Measurements from ENCODE around the gene GRK1.

GRK1 gene

DNA sequence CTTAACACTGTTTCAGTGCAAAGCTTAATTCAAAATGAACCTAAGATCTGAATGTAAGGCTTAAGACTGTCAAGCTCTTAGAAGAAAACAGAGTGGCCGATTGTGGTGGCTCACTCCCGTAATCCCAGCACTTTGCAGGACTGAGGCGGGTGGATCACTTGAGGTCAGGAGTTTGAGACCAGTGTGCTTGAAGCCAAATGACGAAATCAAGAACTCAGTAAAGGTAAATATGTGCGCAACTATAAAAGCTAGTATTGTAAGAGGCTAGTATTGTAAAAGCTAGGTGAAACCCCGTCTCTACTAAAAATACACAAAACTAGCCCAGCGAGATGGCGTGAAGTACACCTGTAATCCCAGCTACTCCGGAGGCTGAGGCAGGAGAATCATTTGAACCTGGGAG, 21.7 kb upstream of the GRK1 start:
- Mint-ChIP-seq H3K9me3 (peaks cover 57% of the 10 kb centered on the region), H3K4me1 (peaks cover 4% of the 10 kb centered on the region), H3K27ac (peak overlapping the region; percentile 51), H3K27me3 (ENCODE audit: low read depth, poor library complexity) (peaks cover 10% of the 10 kb centered on the region), H3K36me3 (ENCODE audit: low read depth) (peaks cover 85% of the 10 kb centered on the region), H3K4me3 (no peak overlapping the region)
- no peak for DNase-seq
- TF ChIP-seq, protein P1, sequence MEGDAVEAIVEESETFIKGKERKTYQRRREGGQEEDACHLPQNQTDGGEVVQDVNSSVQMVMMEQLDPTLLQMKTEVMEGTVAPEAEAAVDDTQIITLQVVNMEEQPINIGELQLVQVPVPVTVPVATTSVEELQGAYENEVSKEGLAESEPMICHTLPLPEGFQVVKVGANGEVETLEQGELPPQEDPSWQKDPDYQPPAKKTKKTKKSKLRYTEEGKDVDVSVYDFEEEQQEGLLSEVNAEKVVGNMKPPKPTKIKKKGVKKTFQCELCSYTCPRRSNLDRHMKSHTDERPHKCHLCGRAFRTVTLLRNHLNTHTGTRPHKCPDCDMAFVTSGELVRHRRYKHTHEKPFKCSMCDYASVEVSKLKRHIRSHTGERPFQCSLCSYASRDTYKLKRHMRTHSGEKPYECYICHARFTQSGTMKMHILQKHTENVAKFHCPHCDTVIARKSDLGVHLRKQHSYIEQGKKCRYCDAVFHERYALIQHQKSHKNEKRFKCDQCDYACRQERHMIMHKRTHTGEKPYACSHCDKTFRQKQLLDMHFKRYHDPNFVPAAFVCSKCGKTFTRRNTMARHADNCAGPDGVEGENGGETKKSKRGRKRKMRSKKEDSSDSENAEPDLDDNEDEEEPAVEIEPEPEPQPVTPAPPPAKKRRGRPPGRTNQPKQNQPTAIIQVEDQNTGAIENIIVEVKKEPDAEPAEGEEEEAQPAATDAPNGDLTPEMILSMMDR (IDR thresholded peaks at IDR 0.05), result no peak

DNA sequence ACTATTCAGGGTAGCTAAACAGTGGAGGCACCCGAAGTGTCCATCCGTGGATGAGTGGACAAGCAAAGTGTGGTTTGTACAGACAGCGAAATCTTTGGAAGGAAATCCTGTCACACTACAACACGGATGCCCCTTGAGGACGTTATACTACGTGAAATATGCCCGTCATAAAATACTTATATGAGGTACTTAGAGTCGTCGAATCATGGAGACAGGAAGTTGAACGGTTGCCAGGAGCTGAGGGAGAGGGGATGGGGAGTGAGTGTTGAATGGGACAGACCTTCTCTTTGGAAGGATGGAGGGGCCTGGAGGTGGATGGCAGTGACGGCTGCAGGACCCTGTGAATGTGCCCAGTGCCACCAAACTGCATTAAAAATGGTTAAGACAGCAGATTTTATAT, 20.6 kb upstream of the GRK1 start:
- Mint-ChIP-seq H3K4me1 (peaks cover 4% of the 10 kb centered on the region), H3K36me3 (ENCODE audit: low read depth) (peaks cover 75% of the 10 kb centered on the region), H3K4me3 (no peak overlapping the region), H3K27ac (no peak overlapping the region), H3K27me3 (ENCODE audit: low read depth, poor library complexity) (peaks cover 8% of the 10 kb centered on the region), H3K9me3 (peaks cover 49% of the 10 kb centered on the region)
- TF ChIP-seq, protein P1 (IDR thresholded peaks at IDR 0.05), result no peak
- no peak for DNase-seq

- peaks cover 44% of the 10 kb centered on the region for H3K9me3 Mint-ChIP-seq
- no peak overlapping the region for H3K27ac Mint-ChIP-seq
- no peak for DNase-seq
- peaks cover 6% of the 10 kb centered on the region for H3K27me3 Mint-ChIP-seq (ENCODE audit: low read depth, poor library complexity)
- H3K4me1 Mint-ChIP-seq, result peaks cover 4% of the 10 kb centered on the region
- H3K4me3 Mint-ChIP-seq, result no peak overlapping the region
- peaks cover 70% of the 10 kb centered on the region for H3K36me3 Mint-ChIP-seq (ENCODE audit: low read depth)
- TF ChIP-seq, protein P1 (IDR thresholded peaks at IDR 0.05), result no peak
Measured at GRCh38 chr13:113646921-113647340, 20.1 kb upstream of the GRK1 start.

DNA sequence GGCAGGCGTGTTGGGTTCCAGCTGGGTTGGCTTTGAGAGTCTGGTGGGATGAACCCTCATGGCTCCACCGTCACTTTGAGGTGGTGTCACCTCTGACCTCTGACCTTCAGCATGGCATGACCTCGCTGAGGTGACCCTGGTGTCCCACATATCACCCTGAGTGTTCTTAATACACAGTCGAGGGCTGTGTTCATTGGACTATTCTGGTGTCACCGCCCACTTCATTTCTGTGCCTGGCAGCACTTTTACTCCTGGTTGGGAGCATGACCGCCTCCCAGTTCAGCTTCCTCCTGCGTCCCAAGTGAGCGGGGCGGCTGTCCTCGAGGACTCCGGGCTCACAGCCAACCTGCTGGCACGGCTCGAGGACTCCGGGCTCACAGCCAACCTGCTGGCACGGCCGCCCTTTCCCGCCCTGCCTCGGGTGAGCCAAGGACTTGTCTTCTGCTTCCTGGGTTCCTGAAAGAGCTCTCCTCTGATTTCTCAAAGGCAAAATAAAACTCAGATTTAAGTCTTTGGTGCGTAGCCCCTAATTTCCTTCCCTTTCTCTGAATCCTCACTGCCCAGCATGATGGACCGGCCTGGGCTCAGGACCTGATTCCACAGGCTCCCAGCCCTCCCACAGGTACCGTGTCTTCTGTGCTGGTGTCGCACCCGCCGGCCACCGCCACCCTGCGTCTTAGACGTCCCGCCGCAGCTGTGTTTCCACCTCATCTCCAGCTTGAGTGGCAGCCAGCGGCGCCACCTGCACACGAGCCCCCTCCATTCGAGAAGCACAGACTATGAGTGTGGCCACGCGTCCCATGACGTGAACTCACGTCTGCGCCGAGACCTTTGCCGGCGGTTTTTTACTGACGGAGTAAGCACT, 19.4 kb upstream of the GRK1 start:
- DNase-seq, result no peak
- Mint-ChIP-seq H3K4me1 (peaks cover 4% of the 10 kb centered on the region), H3K27me3 (ENCODE audit: low read depth, poor library complexity) (peaks cover 6% of the 10 kb centered on the region), H3K4me3 (no peak overlapping the region), H3K9me3 (peaks cover 37% of the 10 kb centered on the region), H3K36me3 (ENCODE audit: low read depth) (peaks cover 63% of the 10 kb centered on the region), H3K27ac (no peak overlapping the region)
- TF ChIP-seq, protein P1 (IDR thresholded peaks at IDR 0.05), result no peak

- TF ChIP-seq, protein P1 (IDR thresholded peaks at IDR 0.05), result no peak
- H3K27ac Mint-ChIP-seq, result no peak overlapping the region
- no peak for DNase-seq
Measured at GRCh38 chr13:113648216-113648610, 18.8 kb upstream of the GRK1 start.

DNA sequence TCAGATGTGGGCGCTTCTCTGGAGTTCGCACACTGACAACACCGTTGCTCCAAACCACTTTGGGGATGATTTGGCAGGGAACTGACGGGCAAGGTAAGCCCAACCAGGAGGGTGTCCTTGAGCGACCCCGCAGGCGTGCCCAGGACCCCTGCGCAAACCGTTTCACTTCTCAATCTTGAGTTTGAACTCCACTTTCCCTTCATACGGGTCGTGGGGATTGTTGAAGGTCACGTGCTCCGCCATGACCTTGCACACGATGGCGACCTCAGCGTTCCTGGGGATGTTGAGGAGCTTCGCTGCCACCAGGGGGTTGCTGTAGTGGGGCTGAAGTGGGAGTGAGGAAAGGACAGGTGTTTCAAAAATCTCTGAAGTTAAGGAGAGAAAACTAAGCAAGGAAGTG, 17.8 kb upstream of the GRK1 start:
- Mint-ChIP-seq H3K27me3 (ENCODE audit: low read depth, poor library complexity) (peaks cover 6% of the 10 kb centered on the region), H3K36me3 (ENCODE audit: low read depth) (peaks cover 48% of the 10 kb centered on the region), H3K4me3 (no peak overlapping the region), H3K9me3 (peaks cover 21% of the 10 kb centered on the region), H3K27ac (peak overlapping the region; percentile 29), H3K4me1 (peaks cover 10% of the 10 kb centered on the region)
- DNase-seq, result no peak
- TF ChIP-seq, protein P1 (IDR thresholded peaks at IDR 0.05), result no peak

More at GRCh38 chr13:113648216-113648610, 18.8 kb upstream of the GRK1 start:
- Mint-ChIP-seq H3K9me3 (peaks cover 31% of the 10 kb centered on the region), H3K4me3 (no peak overlapping the region), H3K36me3 (ENCODE audit: low read depth) (peaks cover 57% of the 10 kb centered on the region), H3K27me3 (ENCODE audit: low read depth, poor library complexity) (peaks cover 6% of the 10 kb centered on the region), H3K4me1 (peaks cover 4% of the 10 kb centered on the region)
